MM.1S (cell line): Measurements from ENCODE around the gene YJEFN3.

ENCODE experiments used
- EZH2 ChIP-seq: fragments of 300-600 bp; sonication (generic); optimal IDR thresholded peaks from 2 replicates; pipeline ENCODE3; 2017; ENCODE audit warnings: low read depth, mild to moderate bottlenecking, antibody characterized with exemption, low read length, mixed read lengths
- EZH2phosphoT487 ChIP-seq: fragments of 300-600 bp; sonication (generic); IDR thresholded peaks from 2 replicates; pipeline ENCODE4 v1.6.1; 2018; ENCODE audit warnings: antibody characterized with exemption, low read length
- TF ChIP-seq, protein P1 (sequence below): fragments of 300-600 bp; sonication (generic); IDR thresholded peaks from 2 replicates; pipeline ENCODE4 v1.5.1; 2016; ENCODE audit warnings: antibody characterized with exemption, low read length, mixed read lengths

DNA sequence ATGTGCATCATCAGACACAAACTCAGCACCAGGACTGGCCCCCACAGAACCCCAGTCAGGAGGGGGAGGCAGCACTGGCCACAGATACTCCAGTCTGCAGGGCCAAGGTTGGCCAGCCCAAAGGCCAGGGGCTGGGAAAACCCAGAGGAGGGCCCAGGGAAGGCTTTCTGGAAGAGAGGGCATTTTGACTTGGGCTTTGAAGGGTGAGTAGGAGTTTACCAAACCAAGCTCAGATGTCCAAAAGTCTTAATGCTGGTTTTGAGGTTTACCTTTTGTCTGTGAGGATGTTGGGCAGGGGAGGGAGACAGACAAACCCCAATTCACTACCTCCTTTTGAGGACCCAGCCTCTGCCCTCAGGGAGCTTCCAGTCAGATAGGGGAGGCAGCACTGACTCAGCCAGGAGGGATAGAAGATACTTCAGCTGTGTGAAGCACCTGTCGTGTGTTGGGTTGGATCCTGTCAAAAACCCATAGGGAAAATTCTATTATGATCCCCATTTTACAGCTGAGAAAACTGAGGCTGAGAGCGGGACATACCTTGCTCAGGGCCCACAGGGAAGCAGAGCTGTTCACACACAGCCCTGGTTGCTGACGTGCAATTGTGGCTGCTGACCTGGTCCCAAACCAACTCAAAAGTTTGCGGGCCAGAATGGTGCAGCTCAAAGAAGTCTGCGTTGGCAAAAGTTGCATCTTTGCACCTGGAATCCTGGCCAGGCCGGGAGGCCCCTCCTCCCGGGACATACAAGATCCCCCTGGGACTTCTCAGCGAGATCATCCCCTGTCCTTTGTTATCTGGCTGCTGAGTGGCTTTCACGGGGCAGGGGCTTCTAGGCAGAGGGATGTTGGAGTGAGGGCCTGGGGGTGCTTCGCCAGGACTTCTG, 22.5 kb downstream of the YJEFN3 start:
- TF ChIP-seq, protein P1, sequence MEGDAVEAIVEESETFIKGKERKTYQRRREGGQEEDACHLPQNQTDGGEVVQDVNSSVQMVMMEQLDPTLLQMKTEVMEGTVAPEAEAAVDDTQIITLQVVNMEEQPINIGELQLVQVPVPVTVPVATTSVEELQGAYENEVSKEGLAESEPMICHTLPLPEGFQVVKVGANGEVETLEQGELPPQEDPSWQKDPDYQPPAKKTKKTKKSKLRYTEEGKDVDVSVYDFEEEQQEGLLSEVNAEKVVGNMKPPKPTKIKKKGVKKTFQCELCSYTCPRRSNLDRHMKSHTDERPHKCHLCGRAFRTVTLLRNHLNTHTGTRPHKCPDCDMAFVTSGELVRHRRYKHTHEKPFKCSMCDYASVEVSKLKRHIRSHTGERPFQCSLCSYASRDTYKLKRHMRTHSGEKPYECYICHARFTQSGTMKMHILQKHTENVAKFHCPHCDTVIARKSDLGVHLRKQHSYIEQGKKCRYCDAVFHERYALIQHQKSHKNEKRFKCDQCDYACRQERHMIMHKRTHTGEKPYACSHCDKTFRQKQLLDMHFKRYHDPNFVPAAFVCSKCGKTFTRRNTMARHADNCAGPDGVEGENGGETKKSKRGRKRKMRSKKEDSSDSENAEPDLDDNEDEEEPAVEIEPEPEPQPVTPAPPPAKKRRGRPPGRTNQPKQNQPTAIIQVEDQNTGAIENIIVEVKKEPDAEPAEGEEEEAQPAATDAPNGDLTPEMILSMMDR = no peak
- TF ChIP-seq EZH2phosphoT487 = no peak
- TF ChIP-seq EZH2 = no peak
